Measurements from ENCODE around the gene GADL1.

GADL1 gene

DNA sequence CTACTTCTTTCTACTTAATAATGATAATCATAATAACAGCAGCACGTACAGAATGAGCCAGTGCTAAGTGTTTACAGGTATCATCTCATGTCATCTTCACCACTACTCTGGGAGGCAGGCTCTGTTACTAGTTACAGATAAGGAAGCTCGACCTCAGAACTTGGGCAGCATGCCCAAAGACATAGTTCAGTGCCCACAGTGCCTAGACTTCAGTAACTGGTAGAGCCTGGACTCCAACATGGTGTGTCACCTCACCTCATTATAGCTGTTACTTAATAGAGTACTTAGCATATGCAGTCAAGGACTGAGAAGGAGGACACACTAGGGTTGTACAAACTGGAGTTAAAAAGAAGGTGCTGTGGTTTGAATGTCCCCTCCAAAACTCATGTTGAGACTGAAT is 7.6 kb downstream of the GADL1 start:
- no peak for DNase-seq (ENCODE audit: insufficient read length, low spot score)
- no peak for FAIRE-seq

DNA sequence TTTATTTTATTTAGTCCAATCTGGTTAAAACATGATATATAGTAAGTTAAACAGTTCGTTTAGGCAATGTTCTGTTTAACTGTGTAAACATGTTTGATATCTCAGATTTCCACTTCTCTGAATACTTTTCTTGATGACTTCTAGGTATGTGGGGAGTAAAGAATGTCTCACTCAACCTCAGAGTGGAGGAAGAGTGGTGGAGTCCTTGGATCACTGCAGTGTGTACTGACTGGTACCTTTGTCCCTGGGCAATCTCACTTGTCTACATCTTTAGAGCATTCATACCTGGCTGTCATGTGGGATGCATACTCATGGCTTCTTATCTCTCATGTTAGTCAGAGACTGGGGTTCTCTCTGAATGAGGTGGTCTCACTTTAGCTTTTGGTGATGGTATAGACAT is 15.6 kb downstream of the GADL1 start:
- DNase-seq (ENCODE audit: insufficient read length, low spot score), result no peak
- no peak for FAIRE-seq

DNA sequence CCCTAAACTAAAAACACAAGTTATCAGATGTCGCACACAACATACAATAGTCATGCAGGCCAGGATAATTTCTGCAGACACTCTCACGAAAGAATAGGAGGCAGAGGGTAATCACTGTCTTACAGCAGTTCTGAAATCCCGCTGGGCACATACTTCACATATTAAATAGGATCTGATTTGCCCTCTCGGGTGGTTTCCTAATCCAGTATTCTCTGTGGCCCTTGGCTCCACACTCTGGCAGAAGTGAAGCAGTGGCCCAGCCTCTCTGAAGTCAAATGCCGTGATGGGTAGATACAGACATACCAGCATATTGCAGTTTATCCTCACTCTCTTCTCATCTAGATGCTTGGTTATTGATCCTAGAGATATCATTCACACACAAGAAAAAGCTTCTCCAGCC is 19.0 kb downstream of the GADL1 start:
- FAIRE-seq (no peak), DNase-seq (ENCODE audit: insufficient read length, low spot score) (no peak)

DNA sequence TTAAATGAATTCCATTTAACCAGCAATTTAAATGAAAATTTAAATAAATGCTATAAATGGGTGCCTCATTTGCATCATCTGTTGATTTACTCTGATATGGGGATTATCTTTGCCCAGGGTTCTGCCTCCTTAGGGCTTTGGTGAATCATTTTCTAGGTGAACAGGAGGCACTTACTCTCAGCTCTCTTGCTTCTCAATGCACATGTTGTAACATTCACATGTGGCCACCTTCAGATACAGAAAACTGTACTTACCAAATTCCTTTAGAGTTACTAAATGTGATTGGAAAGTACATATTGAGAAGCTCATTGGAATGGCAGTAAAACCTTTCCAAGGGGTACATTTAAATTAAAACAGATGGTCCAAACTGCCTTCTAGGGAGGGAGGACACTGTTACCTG is 20.8 kb downstream of the GADL1 start:
- FAIRE-seq (no peak), DNase-seq (ENCODE audit: insufficient read length, low spot score) (no peak)

DNA sequence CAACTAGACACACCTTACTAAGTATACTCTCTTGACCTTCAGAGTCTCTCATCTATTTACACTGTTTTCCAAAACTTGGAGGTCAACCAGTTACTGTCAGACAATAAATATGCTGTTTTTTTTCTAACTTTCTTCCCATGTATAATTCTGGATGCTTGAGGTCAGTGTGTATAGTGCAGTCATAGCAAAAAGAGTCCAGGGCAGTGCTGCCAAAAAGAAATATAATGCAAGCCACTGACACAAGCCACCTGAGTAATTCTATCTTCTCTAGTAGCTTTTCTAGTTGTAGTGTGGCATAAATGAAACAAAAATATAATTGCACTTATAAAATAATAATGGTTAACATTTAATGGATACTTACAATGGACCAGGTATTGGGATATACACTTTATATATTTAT is 21.6 kb downstream of the GADL1 start:
- no peak for DNase-seq (ENCODE audit: insufficient read length, low spot score)
- no peak for FAIRE-seq

DNA sequence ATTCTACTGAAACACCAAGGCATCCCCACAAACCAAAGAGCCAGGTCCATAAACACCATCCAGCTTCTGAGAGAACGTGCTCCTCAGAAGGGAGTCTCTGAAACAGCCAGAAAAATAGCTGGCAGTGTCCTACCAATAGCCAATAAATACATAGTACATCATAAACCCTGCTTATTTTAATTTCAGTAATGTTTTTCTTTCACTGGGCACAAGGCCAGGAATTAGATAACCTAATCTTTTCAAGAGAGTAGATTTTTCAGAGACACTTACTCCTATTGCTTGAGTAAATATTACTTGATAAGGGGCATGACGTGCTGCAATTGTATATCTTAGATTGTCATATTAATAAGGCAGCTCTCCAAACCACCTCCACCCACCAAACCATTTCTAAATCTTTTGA is 22.7 kb downstream of the GADL1 start:
- DNase-seq (ENCODE audit: insufficient read length, low spot score) (no peak), FAIRE-seq (no peak)

DNA sequence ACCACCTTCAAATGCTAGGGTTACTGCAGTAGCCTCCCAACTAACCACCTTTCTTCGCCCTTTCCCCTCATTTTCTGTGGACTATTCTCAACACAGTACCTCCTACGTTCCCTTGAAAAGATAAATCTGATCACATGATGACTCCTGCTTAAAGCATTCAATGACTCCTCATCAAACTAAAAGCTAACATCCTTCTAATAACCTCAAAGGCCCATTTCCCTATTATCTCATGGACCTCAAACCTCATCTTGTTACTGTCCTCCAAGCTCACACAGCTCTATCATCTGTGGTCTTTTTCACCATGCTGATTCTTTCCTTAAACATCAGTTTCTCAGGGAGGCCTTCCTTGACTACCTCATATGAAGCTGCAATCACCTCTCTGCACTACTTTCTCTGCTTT is 29.6 kb downstream of the GADL1 start:
- DNase-seq (ENCODE audit: insufficient read length, low spot score) (no peak), FAIRE-seq (no peak)

DNA sequence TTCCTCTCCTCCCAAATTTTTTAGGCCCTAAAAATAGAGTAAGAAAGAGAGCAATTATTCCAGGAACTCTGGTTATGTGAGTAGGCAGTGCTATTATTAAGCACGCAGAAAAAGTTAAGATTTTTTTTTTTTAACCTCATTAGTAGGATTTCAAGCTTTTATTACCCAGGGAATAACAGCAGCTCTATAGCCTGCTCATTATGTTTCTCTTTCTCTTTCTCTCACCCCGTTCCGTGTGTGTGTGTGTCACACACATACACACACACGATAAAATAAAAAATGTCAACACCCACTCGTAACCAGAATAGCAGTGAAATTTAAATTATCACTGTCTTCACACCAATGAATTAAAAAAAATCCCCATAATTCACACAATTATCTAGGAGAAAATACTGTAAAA is 30.3 kb downstream of the GADL1 start:
- FAIRE-seq (no peak), DNase-seq (ENCODE audit: insufficient read length, low spot score) (no peak)

DNA sequence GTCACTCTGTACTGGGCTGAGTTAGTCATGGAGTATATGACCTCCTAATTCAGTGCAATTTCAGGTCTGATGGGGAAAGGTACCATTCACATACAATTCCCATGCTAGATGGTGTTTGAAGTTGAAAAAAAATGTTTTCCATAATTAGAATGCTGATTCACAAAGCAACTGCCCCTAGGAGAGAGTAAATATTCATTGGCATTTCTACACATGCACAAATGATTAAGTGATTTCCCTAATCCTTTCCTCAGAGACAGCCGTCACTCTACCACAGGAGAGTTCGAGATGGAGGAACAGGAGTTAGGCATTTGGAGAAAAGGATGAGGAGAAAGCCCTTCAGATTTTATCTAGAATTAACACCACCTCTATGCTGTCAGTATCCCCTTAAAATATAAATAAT is 32.5 kb downstream of the GADL1 start:
- DNase-seq (ENCODE audit: insufficient read length, low spot score), result no peak
- no peak for FAIRE-seq

DNA sequence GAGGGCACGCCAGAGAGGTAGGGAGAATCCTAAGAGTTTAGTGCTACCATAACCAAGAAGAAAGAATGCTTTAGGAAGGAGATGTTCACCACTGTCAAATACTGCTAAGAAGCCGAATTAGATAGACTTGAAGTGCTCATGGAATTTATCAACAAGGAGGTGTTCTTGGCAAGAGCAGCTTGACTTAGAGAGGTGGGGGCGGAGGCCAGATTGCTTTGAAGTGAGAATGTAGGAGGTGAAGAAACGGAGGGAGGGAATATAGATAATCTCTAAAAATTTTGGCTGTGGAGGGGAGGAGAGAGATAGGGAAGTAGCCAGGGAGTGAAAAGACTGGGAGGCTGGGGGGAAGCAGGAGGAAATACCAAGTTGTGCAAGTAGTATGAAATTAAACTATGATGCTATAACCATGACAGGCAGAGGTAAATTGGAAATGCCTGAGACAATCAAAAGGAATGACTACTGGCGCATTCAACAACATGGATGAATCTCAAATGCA is 35.5 kb downstream of the GADL1 start:
- DNase-seq (ENCODE audit: insufficient read length, low spot score), result no peak
- FAIRE-seq, result no peak

DNA sequence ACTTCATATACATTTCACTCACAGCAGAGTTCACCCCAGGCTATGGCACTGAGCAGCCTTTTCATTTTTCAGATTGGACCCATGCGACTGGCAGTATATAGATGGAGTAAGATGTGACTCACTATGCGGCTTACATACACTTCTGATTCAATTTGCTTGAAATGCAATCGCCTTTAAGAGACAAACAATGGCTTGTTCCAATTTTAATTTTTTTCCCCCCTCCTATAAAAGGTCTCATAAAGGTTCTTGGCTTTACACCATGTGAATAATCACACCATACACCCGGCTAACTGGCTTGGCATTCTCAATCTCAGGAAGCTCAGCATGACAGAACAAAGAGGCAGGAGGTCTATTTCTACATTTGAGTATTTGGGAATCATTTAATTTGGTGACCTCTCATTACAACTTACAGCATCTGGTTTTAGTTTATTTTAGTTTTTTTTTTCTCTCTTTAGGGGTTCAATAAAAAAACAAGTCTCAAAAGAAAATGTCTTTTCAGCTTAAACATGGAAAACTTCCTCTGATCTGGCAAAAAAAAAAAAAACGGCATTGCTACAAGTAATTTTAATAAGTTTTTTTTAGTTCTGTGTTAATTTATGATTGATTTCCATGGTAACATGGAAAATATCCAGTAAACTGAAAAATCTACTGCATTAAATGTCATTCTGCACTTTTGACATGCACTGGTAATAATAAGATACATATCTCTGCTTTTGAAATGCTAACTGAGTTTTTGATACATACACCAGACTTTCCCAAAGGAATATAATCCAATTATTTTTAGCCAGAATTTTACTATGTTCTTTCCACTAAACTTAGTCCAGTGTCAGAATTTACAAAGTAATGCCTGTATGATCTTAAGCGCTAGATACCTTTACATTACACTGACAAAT is 38.8 kb downstream of the GADL1 start:
- no peak for DNase-seq (ENCODE audit: insufficient read length, low spot score)
- FAIRE-seq, result no peak

DNA sequence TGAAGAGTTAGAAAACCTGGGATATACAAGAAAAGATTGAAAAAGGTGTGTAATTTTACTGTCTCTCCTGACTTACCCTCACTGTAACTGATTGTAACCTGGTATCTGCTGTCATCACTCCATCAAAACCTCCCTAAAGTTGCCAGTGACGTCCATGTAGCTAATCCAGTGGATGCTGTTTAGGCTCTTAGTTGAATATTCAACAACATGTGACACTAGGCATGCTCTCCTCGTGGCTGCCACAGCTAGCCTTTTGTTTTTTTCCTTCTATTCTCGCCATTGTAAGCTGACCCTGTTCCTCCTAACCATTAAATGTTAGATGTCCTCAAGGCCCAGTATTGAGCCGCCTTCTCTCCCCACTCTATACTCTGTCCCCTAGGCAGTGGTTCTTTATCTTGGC is 41.6 kb downstream of the GADL1 start:
- no peak for DNase-seq (ENCODE audit: insufficient read length, low spot score)
- no peak for FAIRE-seq

DNA sequence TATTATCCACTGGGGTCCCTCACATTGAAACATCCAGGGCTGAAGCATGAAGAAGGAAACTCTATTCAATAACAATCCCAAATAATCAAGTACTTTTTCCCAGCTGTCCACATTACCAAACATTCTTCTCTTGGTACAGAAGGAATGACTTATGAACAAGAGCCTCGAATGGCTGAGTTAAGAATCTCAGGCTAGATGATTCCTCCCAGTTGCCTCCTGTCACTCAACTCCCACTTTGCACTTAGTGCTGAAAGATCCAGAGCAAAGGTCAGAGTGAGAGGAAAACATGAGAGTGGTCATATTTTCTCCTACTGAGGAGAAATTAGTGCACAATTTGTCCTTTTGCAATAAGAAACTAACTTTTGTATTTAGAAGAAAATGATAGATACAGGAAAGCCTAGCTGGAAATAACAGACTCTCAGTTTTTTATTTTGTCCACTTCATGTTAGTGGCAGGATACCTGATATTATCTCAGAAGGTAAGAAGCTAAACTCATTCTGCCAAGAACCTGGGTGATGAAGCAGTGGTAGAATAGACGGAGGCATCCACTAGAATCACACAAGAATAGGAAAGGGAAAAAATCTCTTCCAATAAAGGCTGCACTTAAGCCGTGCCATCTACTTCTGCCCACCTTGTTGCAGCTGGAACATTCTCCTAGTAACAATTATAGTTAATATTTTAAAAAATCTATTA is 46.2 kb downstream of the GADL1 start:
- FAIRE-seq (no peak), DNase-seq (ENCODE audit: insufficient read length, low spot score) (no peak)

DNA sequence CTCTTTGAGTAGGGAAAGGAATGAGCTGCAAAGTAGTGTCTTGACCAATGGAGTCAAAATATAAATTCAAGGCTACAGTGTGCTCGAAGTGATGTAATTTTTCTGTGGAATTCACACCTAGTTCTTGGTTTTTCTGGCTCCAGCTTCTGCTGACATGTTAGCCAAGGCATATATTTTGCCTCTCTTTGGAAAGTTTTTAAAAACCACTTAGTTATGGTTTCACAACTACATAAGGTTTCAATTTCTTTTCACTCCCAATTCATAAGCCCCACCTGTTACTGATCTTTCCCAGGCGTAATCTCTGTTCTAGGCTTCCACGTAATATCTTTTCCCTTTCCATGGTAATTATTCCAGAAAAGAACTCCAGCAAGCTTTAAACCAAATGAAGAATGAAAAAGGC is 46.9 kb downstream of the GADL1 start:
- DNase-seq (ENCODE audit: insufficient read length, low spot score), result no peak
- no peak for FAIRE-seq

DNA sequence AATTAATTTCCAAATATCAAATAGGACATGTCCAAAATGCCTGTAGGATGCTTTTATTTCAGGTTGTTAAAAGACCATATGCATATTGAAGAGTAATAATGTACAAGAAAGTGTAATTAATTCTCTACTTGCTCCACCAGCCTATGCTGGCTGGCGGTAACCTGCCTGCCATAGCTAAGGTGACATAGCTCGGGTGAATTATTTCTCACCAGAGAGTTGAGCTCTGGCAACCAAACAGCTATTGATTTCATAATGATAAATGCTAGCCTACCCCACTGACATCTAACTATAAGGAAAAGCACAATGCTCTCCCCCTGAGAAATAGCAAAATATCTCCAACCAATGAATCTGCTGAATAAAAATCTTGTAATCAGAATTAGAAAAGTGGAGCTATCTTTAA is 48.9 kb downstream of the GADL1 start:
- FAIRE-seq (no peak), DNase-seq (ENCODE audit: insufficient read length, low spot score) (no peak)

DNA sequence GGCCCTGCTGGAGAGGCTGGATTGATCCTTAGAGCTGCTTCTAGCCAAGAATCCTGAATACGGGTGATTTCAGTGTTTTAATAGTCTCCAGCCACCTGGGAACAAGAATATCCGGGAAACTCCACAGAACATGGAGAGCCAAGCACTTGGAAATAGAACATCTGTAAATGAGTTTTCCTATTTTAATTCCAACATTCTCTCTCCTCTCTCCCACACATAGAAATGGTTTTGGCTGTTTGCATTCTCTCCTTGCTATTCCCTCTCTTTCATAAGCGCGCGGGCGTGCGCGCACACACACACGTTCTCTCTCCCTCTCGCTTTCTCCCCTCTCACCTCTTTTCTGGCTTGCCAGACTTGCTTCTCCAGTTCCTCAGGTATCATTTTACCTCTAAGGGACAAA is 50.6 kb downstream of the GADL1 start:
- DNase-seq (ENCODE audit: insufficient read length, low spot score), result no peak
- FAIRE-seq, result no peak

DNA sequence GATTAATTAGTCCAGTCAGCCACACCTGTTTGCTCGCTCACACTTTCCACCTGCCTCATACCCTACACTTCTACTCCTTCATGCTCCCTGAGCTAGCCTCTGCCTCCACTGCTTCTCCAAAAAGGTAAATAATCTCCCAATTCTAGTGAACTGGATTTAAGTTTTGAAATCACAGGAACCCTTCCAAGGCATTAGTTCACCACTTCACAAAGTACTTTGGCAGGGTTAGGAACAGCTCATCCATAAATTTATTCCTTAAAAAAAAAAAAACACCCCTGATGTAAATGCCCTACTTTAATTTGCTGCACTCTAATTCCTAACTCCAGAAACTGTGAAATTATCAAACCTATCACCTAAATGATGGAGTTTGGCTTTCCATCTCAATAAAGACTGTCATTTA is 58.3 kb downstream of the GADL1 start:
- FAIRE-seq (no peak), DNase-seq (ENCODE audit: insufficient read length, low spot score) (no peak)

DNA sequence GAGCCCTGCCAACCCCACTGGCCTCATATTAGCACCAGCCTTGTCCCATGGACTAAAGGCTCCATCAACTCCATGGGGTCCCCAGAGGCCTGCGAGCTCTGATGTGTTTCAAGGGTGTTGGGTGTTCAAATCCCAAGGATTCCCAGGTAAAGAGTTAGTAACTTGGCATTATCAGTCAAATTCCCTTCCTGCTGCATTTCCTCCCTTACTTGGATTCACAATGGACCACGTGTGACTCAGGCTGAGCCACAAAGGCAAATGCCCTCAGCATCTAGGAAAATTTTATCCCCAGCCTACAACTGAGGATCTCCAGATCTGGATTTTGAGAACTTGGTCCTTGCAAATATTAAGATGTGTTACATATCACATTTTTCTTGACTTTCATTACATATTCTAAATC is 58.8 kb downstream of the GADL1 start:
- FAIRE-seq, result no peak
- DNase-seq (ENCODE audit: insufficient read length, low spot score), result no peak

DNA sequence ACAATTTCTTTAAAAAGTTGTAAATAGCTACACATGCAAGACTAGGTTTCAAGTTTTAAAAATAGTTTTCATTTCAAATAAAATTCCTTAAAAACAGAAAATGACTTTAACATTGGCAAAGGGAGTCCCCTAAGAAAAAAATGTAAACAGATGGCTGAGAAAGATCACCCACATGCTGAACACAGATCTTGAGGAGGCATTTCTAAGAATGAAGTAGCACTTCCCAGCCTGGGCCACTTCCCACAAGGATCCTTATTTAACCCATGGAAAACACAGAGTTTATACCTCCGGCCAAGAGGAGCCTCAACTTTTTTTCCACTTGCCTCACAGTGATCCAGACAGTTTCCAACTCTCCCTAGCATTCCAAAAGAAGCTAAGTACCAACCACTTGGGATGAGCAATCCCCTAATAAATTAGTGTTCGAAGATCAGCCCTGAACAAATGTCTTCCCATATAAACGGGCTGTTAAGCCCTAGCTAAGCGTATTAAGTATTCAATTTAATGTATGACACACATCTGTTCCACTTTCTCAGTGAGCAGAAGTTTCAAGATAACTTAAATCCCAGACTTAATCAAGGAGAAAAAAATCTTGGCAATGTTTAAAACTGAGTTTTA is 61.4 kb downstream of the GADL1 start:
- DNase-seq (ENCODE audit: insufficient read length, low spot score), result no peak
- FAIRE-seq, result no peak

DNA sequence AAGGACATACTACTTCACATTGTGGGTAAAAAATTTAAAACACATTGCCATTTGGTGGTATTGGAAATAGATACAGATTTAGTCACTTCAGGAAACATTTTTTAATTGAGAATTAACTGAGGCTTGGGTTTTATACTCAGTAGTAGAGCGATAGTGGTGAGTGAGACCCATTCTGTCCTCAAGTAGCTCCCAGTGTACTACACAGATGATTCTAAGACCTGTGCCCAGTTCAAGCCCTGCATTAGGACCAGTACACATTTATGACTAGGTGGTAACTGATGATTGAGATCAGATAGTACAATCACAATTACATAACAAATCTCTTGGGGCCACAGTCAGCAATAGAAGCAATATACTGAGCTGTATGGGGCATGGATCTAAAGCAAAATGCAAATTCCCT is 67.4 kb downstream of the GADL1 start:
- FAIRE-seq (no peak), DNase-seq (ENCODE audit: insufficient read length, low spot score) (no peak)

DNA sequence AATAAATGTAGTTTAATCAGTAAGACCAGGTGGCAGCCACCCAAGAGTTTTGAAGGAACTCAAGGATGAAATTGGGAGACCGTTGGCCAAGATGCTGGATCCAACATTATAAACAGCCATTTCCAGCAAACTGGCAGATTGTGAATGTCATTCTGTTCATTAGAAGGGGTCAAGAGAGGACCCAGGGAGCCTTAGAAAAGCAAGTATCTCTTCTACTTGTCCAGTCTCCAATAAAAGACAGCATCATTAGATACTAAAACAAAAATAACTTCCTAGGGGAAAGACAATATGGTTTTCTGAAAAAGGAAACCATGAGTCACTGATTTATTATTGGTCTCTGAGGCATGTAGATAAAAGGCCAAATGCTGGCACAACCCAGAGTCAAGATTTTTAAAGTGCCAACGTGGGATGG is 67.9 kb downstream of the GADL1 start:
- no peak for FAIRE-seq
- DNase-seq (ENCODE audit: insufficient read length, low spot score), result no peak
